Parathyroid adenoma (tissue), 2 donors: ENCODE results near the gene JCHAIN.

Experiments used
- H2AFZ ChIP-seq: fragments of 300-600 bp; sonication (generic); one replicate; pipeline ENCODE4 v1.7.0; 2017; ENCODE audit warnings: antibody characterized with exemption, mild to moderate bottlenecking
- H3K27ac ChIP-seq: fragments of 300-600 bp; sonication (generic); one replicate; pipeline ENCODE4 v1.7.0; 2017
- H3K27me3 ChIP-seq: fragments of 300-600 bp; sonication (generic); one replicate; pipeline ENCODE4 v1.7.0; 2017; ENCODE audit warnings: low read length; ENCODE audit not compliant: control insufficient read depth, insufficient read depth
- H3K36me3 ChIP-seq: fragments of 300-600 bp; sonication (generic); one replicate; pipeline ENCODE4 v1.7.0; 2017; ENCODE audit warnings: low read length; ENCODE audit not compliant: control insufficient read depth, insufficient read depth
- H3K4me1 ChIP-seq: fragments of 300-600 bp; sonication (generic); one replicate; pipeline ENCODE4 v1.7.0; 2017; ENCODE audit warnings: control low read depth
- H3K4me2 ChIP-seq: fragments of 300-600 bp; sonication (generic); one replicate; pipeline ENCODE4 v1.7.0; 2017; ENCODE audit warnings: low read length
- H3K4me3 ChIP-seq: fragments of 300-600 bp; sonication (generic); one replicate; pipeline ENCODE4 v1.7.0; 2017; ENCODE audit warnings: low read depth, low read length
- H3K79me2 ChIP-seq: fragments of 300-600 bp; sonication (generic); one replicate; pipeline ENCODE4 v1.7.0; 2017; ENCODE audit warnings: control low read depth
- H3K9ac ChIP-seq: fragments of 300-600 bp; sonication (generic); one replicate; pipeline ENCODE4 v1.7.0; 2017; ENCODE audit warnings: mild to moderate bottlenecking
- H3K9me3 ChIP-seq: fragments of 300-600 bp; sonication (generic); one replicate; pipeline ENCODE4 v1.7.0; 2017; ENCODE audit warnings: low read length; ENCODE audit not compliant: control insufficient read depth
- CTCF ChIP-seq: fragments of 300-600 bp; sonication (generic); IDR thresholded peaks from one replicate; pipeline ENCODE4 v1.7.0; 2017; ENCODE audit warnings: antibody characterized with exemption, mild to moderate bottlenecking
- donor health status: primary hyperparathyroidism.

The JCHAIN gene

GRCh38 chr4:70619778-70620177, 46.5 kb downstream of the JCHAIN start:
- H3K27ac ChIP-seq = no peak overlapping the region
- H3K79me2 ChIP-seq = no peaks in the 10 kb centered on the region
- H3K27me3 ChIP-seq = no peaks in the 10 kb centered on the region
- no peak overlapping the region for H3K9ac ChIP-seq
- no peak overlapping the region for H3K4me2 ChIP-seq
- H3K4me3 ChIP-seq = no peak overlapping the region
- no peaks in the 10 kb centered on the region for H3K4me1 ChIP-seq
- H2AFZ ChIP-seq = no peak overlapping the region
- no peak for TF ChIP-seq CTCF
- H3K36me3 ChIP-seq = no peaks in the 10 kb centered on the region
- H3K9me3 ChIP-seq = no peaks in the 10 kb centered on the region

GRCh38 chr4:70619288-70619687, 47.0 kb downstream of the JCHAIN start:
- H3K27me3 ChIP-seq = no peaks in the 10 kb centered on the region
- H2AFZ ChIP-seq = no peak overlapping the region
- no peak overlapping the region for H3K4me3 ChIP-seq
- no peaks in the 10 kb centered on the region for H3K79me2 ChIP-seq
- H3K4me1 ChIP-seq = no peaks in the 10 kb centered on the region
- no peaks in the 10 kb centered on the region for H3K9me3 ChIP-seq
- no peak for TF ChIP-seq CTCF
- H3K4me2 ChIP-seq = no peak overlapping the region
- H3K9ac ChIP-seq = no peak overlapping the region
- no peak overlapping the region for H3K27ac ChIP-seq
- no peaks in the 10 kb centered on the region for H3K36me3 ChIP-seq

GRCh38 chr4:70614184-70614555, 52.1 kb downstream of the JCHAIN start:
- no peak for TF ChIP-seq CTCF
- H3K9ac ChIP-seq = no peak overlapping the region

GRCh38 chr4:70613306-70614183, 52.8 kb downstream of the JCHAIN start:
- Histone ChIP-seq H2AFZ (peak overlapping the region; percentile 51), H3K27ac (peak overlapping the region; percentile 29), H3K9me3 (no peaks in the 10 kb centered on the region), H3K4me3 (peak overlapping the region; percentile 41), H3K4me1 (no peaks in the 10 kb centered on the region), H3K79me2 (no peaks in the 10 kb centered on the region), H3K4me2 (peak overlapping the region; percentile 60), H3K27me3 (no peaks in the 10 kb centered on the region), H3K9ac (no peak overlapping the region), H3K36me3 (no peaks in the 10 kb centered on the region)
- no peak for TF ChIP-seq CTCF

More at GRCh38 chr4:70614184-70614555, 52.1 kb downstream of the JCHAIN start:
- Histone ChIP-seq H3K4me3 (peak overlapping the region; percentile 41), H2AFZ (peak overlapping the region; percentile 51), H3K27me3 (no peaks in the 10 kb centered on the region), H3K27ac (peak overlapping the region; percentile 29), H3K9me3 (no peaks in the 10 kb centered on the region), H3K79me2 (no peaks in the 10 kb centered on the region), H3K4me1 (no peaks in the 10 kb centered on the region), H3K36me3 (no peaks in the 10 kb centered on the region), H3K4me2 (peak overlapping the region; percentile 60)

- Histone ChIP-seq H3K9ac (no peak overlapping the region), H3K4me3 (no peak overlapping the region), H2AFZ (peak overlapping the region; percentile 10), H3K4me2 (no peak overlapping the region), H3K79me2 (no peaks in the 10 kb centered on the region), H3K9me3 (no peaks in the 10 kb centered on the region), H3K4me1 (no peaks in the 10 kb centered on the region), H3K27me3 (no peaks in the 10 kb centered on the region), H3K36me3 (no peaks in the 10 kb centered on the region), H3K27ac (no peak overlapping the region)
- TF ChIP-seq CTCF = no peak
Observed at GRCh38 chr4:70608324-70608723, 58.0 kb downstream of the JCHAIN start.
